ENCODE results near the gene DYNC2LI1.

Gene DYNC2LI1

GRCh38 chr2:43852196-43852730 lies 78.4 kb downstream of the DYNC2LI1 start:
- H3K4me3 ChIP-seq (ENCODE audit: low read depth, low read length), result no peak overlapping the region
- no peak for TF ChIP-seq CTCF (IDR thresholded peaks at IDR 0.05; ENCODE audit: control insufficient read depth, extremely low read depth, insufficient read depth)
- DNase-seq (ENCODE audit: low read depth), result no peak

- no peak for TF ChIP-seq CTCF (IDR thresholded peaks at IDR 0.05; ENCODE audit: control insufficient read depth, extremely low read depth, insufficient read depth)
- H3K4me3 ChIP-seq (ENCODE audit: low read depth, low read length), result no peak overlapping the region
- no peak for DNase-seq (ENCODE audit: low read depth)
Observed at GRCh38 chr2:43853141-43854081, 79.6 kb downstream of the DYNC2LI1 start.

- no peak for DNase-seq (ENCODE audit: low read depth)
- no peak overlapping the region for H3K4me3 ChIP-seq (ENCODE audit: low read depth, low read length)
- no peak for TF ChIP-seq CTCF (IDR thresholded peaks at IDR 0.05; ENCODE audit: control insufficient read depth, extremely low read depth, insufficient read depth)
Observed at GRCh38 chr2:43854671-43855070, 80.8 kb downstream of the DYNC2LI1 start.

- DNase-seq (ENCODE audit: low read depth), result no peak
- H3K4me3 ChIP-seq (ENCODE audit: low read depth, low read length), result no peak overlapping the region
- no peak for TF ChIP-seq CTCF (IDR thresholded peaks at IDR 0.05; ENCODE audit: control insufficient read depth, extremely low read depth, insufficient read depth)
Observed at GRCh38 chr2:43855292-43855691, 81.5 kb downstream of the DYNC2LI1 start.

Measured in LNCaP clone FGC (cell line).